Astrocyte of the spinal cord (primary cell): ENCODE data around the gene NHSL1.

Source experiments
- DNase-seq: peaks from one replicate; pipeline ENCODE4 v3.0.0; 2011; ENCODE audit warnings: low read depth, low spot score
- H3K4me3 ChIP-seq: 2 replicates; pipeline ENCODE4 v1.5.1; 2011; ENCODE audit warnings: low read depth, mild to moderate bottlenecking, low read length, moderate library complexity
- in situ Hi-C: cut with HindIII; loops from 2 replicates; pipeline ENCODE4 v1.10.0; 2017; ENCODE audit warnings: low sequenced_read_pairs
- TF ChIP-seq, protein P1 (sequence below): IDR thresholded peaks from 2 replicates; pipeline ENCODE4 v1.5.1; 2012; ENCODE audit warnings: low read depth, mild to moderate bottlenecking, low read length, inconsistent platforms

NHSL1 gene

DNA sequence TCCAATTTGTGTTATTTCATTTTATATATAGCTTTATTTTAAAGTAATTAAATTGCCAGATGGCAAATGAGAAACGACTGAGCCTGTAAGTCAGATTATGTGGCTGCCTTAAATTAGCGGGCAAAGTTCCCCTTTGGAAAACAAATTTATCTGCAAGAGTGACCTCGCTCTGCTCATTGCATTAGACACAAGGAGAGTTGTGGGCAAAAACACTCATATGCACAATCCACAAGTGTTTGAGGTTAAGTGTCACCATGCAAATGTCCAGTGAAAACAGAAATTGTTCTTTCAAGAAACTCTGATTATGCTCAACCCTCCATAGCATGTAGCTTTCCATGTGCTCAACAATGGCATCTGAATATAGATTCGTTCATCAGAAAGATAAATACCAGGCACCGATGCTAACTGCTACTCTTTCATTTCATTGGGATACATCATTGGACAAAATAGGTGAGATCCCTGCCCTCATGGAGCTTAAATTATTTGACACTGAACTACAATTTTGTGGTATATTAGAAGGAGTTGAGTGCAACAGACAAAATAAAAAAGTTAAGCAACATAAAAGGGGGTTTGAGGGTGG lies 1.7 kb upstream of the NHSL1 start:
- TF ChIP-seq, protein P1, sequence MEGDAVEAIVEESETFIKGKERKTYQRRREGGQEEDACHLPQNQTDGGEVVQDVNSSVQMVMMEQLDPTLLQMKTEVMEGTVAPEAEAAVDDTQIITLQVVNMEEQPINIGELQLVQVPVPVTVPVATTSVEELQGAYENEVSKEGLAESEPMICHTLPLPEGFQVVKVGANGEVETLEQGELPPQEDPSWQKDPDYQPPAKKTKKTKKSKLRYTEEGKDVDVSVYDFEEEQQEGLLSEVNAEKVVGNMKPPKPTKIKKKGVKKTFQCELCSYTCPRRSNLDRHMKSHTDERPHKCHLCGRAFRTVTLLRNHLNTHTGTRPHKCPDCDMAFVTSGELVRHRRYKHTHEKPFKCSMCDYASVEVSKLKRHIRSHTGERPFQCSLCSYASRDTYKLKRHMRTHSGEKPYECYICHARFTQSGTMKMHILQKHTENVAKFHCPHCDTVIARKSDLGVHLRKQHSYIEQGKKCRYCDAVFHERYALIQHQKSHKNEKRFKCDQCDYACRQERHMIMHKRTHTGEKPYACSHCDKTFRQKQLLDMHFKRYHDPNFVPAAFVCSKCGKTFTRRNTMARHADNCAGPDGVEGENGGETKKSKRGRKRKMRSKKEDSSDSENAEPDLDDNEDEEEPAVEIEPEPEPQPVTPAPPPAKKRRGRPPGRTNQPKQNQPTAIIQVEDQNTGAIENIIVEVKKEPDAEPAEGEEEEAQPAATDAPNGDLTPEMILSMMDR: no peak
- H3K4me3 ChIP-seq: no peak overlapping the region
- in situ Hi-C loops: no loop called here
- DNase-seq: peak; percentile 62

DNA sequence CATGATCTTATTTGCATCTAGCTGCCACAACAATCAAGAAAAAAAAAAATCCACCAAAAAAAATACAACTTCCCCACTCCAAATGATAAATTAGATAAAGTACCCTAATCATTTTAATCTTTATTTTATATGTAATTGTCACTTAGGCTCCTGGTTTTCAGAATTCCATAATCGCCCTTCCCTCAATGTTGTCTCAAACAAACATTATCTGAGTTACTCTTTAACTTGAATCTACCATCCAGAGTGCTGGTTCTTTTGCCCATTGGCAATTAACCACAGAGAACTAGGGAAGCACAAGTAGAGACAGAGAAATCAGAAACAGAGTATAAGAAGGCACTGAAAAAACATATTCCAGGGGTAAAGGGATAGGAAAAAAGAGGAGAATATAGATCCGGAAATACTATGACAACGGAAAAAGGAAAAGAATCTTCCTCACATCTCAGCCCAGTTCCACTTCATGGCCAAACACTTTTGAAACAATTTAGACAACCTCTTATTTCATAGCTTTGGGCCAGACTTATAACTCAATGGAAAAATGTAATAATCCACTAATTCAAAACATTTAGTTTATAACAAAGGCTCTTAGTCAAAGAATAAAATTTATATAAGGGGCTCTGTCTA lies 861 bp upstream of the NHSL1 start:
- no peak for DNase-seq
- in situ Hi-C loops: no loop called here
- TF ChIP-seq, protein P1: no peak
- no peak overlapping the region for H3K4me3 ChIP-seq

DNA sequence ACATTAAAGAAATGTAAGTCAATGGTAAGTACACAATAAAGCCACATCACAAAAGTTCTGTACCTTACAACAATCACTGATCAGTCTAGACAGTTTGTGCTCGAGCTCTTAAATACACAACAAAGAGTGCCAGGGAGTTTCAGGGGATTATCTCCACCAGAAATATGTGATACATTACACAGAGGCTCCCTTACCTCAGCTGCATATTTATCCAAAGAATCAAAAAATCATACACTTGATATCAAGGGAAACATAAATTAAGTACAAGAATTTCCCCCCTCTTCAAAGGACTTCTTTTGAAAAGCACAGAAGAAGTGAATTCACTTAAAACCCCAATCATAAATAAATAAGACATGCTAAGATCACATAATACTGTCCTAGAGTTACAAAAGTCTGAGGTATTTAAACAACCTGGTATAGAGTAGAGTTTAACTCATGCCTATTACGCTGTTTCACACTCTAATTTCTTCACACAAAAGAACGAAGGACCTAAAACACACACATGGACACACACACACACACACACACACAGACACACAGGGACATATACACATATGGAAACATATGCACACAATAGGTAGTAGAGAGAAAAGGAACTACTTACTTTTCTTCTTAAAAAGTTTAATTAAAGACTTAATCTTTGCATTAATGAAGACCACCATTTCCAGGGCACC lies 528 bp downstream of the NHSL1 start:
- DNase-seq: peak; percentile 40
- TF ChIP-seq, protein P1: no peak
- H3K4me3 ChIP-seq: peak overlapping the region; percentile 35
- in situ Hi-C loops: no loop called here

DNA sequence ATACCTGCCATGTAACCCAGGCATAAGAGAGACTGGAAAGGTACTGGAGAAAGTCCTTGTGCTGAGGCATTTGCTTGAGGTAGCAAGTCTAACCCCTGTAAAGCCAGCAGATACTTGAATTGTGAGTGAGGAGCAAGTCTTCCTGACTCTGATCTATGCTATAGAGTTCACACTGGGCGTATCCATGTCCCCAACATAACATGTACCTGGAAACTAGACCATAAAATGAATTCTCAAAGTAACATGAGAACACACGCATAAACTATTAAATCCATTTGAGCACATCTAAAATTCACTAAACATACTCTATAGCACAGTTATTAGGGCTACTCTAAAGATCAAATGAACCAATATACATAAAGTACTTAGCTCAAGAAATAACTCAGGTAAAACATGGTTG lies 2.0 kb downstream of the NHSL1 start:
- TF ChIP-seq, protein P1: no peak

DNA sequence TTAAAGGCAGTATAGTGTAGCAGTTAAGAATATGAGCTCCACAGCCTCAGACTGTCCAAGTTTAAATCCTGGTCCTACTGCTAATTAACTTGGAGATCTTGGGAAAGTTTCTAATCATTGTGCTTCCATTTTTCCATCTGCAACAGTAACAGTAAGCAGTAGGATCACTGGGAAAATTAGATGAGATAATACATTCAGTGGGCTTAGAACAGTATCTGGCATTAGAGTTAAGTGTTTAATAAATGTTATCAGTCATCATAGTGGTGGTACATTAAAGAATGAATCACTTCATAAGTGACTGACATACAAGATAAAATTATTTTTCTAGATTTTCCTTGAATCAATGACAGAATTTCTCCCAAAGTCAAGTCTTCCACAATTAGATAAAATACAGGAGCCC lies 5.0 kb downstream of the NHSL1 start:
- DNase-seq: no peak
- TF ChIP-seq, protein P1: no peak
- in situ Hi-C loops: no loop called here
- H3K4me3 ChIP-seq: no peak overlapping the region

More for the DNA sequence above, 2.0 kb downstream of the NHSL1 start:
- no peak overlapping the region for H3K4me3 ChIP-seq
- no peak for DNase-seq
- in situ Hi-C loops: no loop called here

DNA sequence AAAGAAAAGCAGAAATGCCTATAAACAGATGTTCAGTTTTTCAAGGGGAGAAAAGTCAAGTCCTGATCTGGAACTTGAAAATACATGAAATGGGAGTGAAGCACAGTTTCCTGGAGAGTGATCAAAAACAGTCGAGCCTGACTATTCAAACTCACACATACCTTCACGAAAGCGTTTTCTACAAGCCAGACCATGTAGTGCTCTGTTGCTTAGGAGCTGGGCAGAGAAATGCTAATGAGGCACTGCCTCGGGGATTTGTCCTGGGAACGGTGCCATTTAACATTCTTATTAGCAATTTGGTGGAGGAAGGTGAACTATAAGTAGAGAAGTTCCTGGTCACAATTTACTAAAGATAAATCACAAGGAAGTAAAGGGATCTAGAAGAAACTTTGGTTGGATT lies 5.9 kb downstream of the NHSL1 start:
- no peak overlapping the region for H3K4me3 ChIP-seq
- in situ Hi-C loops: no loop called here
- peak; percentile 90 for DNase-seq
- TF ChIP-seq, protein P1: no peak
